IMR-90 (cell line): Measurements from ENCODE around the gene WWC2. TPM values are rescaled to one million over a fixed set of nuclear protein-coding genes. Genes with fewer than 3 reads are reported as not detected.

Experiments
- ATAC-seq: fragments of 200-7000 bp; cut with Tn5 transposase; 2 replicates; pipeline ENCODE4 v1.9.1; 2020; ENCODE audit warnings: low read depth, mild to moderate bottlenecking, moderate library complexity
- BruUV-seq: library from RNA; stranded (reverse); fragments of 400-500 nt; replicated peaks from 2 replicates; lab custom pipeline; 2021; lab: Mats Ljungman, UMichigan
- CTCF ChIA-PET: fragments of 300-600 bp; formaldehyde crosslinking; extraction: SDS; loops from one replicate; lab custom pipeline; 2021; ENCODE audit warnings: antibody characterized with exemption; lab: Yijun Ruan, JAX
- POLR2A ChIA-PET: fragments of 300-600 bp; sonication (Branson Sonifier 250); formaldehyde crosslinking; loops from one replicate; lab custom pipeline; 2022; ENCODE audit warnings: antibody characterized with exemption; ENCODE audit not compliant: unreplicated experiment; lab: Charles Lee
- DNase-seq: peaks from one replicate; pipeline ENCODE4 v3.0.0; 2013
- H2AFZ ChIP-seq: replicated peaks from 2 replicates; pipeline ENCODE3; 2013; ENCODE audit warnings: low read length, mild to moderate bottlenecking; ENCODE audit not compliant: poor library complexity
- H2AK5ac ChIP-seq: 2 replicates; pipeline ENCODE4 v1.6.1; 2013; ENCODE audit warnings: low read depth, low read length, inconsistent platforms
- H2AK9ac ChIP-seq: replicated peaks from 2 replicates; pipeline ENCODE3; 2013; ENCODE audit warnings: mild to moderate bottlenecking, low read depth, low read length, moderate library complexity; ENCODE audit not compliant: poor library complexity
- H2BK120ac ChIP-seq: 2 replicates; pipeline ENCODE4 v1.6.1; 2013; ENCODE audit warnings: low read depth, low read length, inconsistent platforms
- H2BK15ac ChIP-seq: 3 replicates; pipeline ENCODE4 v1.6.1; 2013; ENCODE audit warnings: low read depth, low read length, inconsistent platforms
- H2BK20ac ChIP-seq: 2 replicates; pipeline ENCODE4 v1.6.1; 2013; ENCODE audit warnings: low read depth, mild to moderate bottlenecking, inconsistent platforms, low read length, moderate library complexity
- H2BK5ac ChIP-seq: 2 replicates; pipeline ENCODE4 v1.6.1; 2013; ENCODE audit warnings: mild to moderate bottlenecking, low read depth, low read length, inconsistent platforms; ENCODE audit not compliant: poor library complexity, severe bottlenecking
- H3K14ac ChIP-seq: replicated peaks from 2 replicates; pipeline ENCODE4 v1.6.1; 2013; ENCODE audit warnings: low read depth, low read length, inconsistent platforms
- H3K18ac ChIP-seq: 2 replicates; pipeline ENCODE4 v1.6.1; 2013; ENCODE audit warnings: low read depth, low read length, control low read depth
- H3K23ac ChIP-seq: 2 replicates; pipeline ENCODE4 v1.6.1; 2013; ENCODE audit warnings: low read depth, low read length, inconsistent platforms
- H3K27ac ChIP-seq: 2 replicates; pipeline ENCODE4 v1.5.1; 2013; ENCODE audit warnings: mild to moderate bottlenecking, control low read depth, low read length; ENCODE audit not compliant: insufficient read depth
- H3K27me3 ChIP-seq: 2 replicates; pipeline ENCODE4 v1.6.1; 2013; ENCODE audit warnings: low read length; ENCODE audit not compliant: control insufficient read depth, insufficient read depth
- H3K36me3 ChIP-seq: 2 replicates; pipeline ENCODE4 v1.6.1; 2013; ENCODE audit warnings: low read length, mixed read lengths; ENCODE audit not compliant: control insufficient read depth, insufficient read depth
- H3K4ac ChIP-seq: 2 replicates; pipeline ENCODE4 v1.6.1; 2013; ENCODE audit warnings: low read depth, low read length, inconsistent platforms
- H3K4me1 ChIP-seq: 2 replicates; pipeline ENCODE4 v1.6.1; 2013; ENCODE audit warnings: low read length, mixed read lengths; ENCODE audit not compliant: control insufficient read depth, insufficient read depth
- H3K4me2 ChIP-seq: 2 replicates; pipeline ENCODE4 v1.6.1; 2013; ENCODE audit warnings: low read depth, mild to moderate bottlenecking, control low read depth, low read length, moderate library complexity
- H3K4me3 ChIP-seq: 2 replicates; pipeline ENCODE4 v1.5.1; 2013; ENCODE audit warnings: low read depth, mild to moderate bottlenecking, control low read depth, low read length, moderate library complexity; ENCODE audit not compliant: insufficient read depth
- H3K56ac ChIP-seq: 2 replicates; pipeline ENCODE4 v1.6.1; 2013; ENCODE audit warnings: low read length, inconsistent platforms; ENCODE audit not compliant: insufficient read depth; ENCODE audit errors: extremely low read depth
- H3K79me1 ChIP-seq, 2 experiments: 2 replicates each; pipeline ENCODE4 v1.6.1; 2013; ENCODE audit warnings: low read length in 2 of 2, inconsistent platforms in 1 of 2, low read depth in 1 of 2
- H3K9ac ChIP-seq: 2 replicates; pipeline ENCODE4 v1.6.1; 2013; ENCODE audit warnings: low read depth, low read length, control low read depth
- H3K9me1 ChIP-seq: 2 replicates; pipeline ENCODE4 v1.6.1; 2013; ENCODE audit warnings: low read length, inconsistent platforms; ENCODE audit not compliant: insufficient read depth
- H3K9me3 ChIP-seq: 2 replicates; pipeline ENCODE4 v1.6.1; 2013; ENCODE audit warnings: low read length; ENCODE audit not compliant: control insufficient read depth, insufficient read depth
- H4K20me1 ChIP-seq: 2 replicates; pipeline ENCODE4 v1.6.1; 2013; ENCODE audit warnings: low read length, inconsistent platforms; ENCODE audit not compliant: insufficient read depth
- H4K5ac ChIP-seq: 2 replicates; pipeline ENCODE4 v1.6.1; 2013; ENCODE audit warnings: mild to moderate bottlenecking, low read depth, low read length, control low read depth
- H4K8ac ChIP-seq, 2 experiments: 2 replicates each; pipeline ENCODE4 v1.6.1; 2013; ENCODE audit warnings: low read depth in 2 of 2, low read length in 2 of 2, control low read depth in 1 of 2, inconsistent platforms in 1 of 2
- H4K91ac ChIP-seq: 2 replicates; pipeline ENCODE4 v1.6.1; 2013; ENCODE audit warnings: low read depth, low read length, inconsistent platforms; ENCODE audit not compliant: insufficient read depth
- BHLHE40 ChIP-seq: fragments of 150-350 bp; IDR thresholded peaks from 2 replicates; pipeline ENCODE4 v1.6.1; 2016; ENCODE audit warnings: mild to moderate bottlenecking, low read depth, low read length
- CHD1 ChIP-seq: IDR thresholded peaks from 2 replicates; pipeline ENCODE4 v1.6.1; 2012; ENCODE audit warnings: low read depth, low read length, improper control_type of control experiment
- FOS ChIP-seq: fragments of 150-350 bp; IDR thresholded peaks from 2 replicates; pipeline ENCODE4 v1.6.1; 2016; ENCODE audit warnings: low read depth, low read length
- MAFK ChIP-seq: IDR thresholded peaks from 2 replicates; pipeline ENCODE4 v1.6.1; 2012; ENCODE audit warnings: low read depth, low read length, improper control_type of control experiment
- MAZ ChIP-seq: IDR thresholded peaks from 2 replicates; pipeline ENCODE4 v1.6.1; 2012; ENCODE audit warnings: low read depth, mild to moderate bottlenecking, low read length, improper control_type of control experiment, moderate library complexity, borderline replicate concordance
- MXI1 ChIP-seq: IDR thresholded peaks from 2 replicates; pipeline ENCODE4 v1.6.1; 2012; ENCODE audit warnings: low read depth, mild to moderate bottlenecking, low read length, moderate library complexity, borderline replicate concordance
- POLR2A ChIP-seq: IDR thresholded peaks from 2 replicates; pipeline ENCODE4 v1.6.1; 2012; ENCODE audit warnings: mild to moderate bottlenecking, low read depth, low read length
- RCOR1 ChIP-seq: IDR thresholded peaks from 2 replicates; pipeline ENCODE4 v1.6.1; 2012; ENCODE audit warnings: mild to moderate bottlenecking, low read length, improper control_type of control experiment; ENCODE audit not compliant: insufficient replicate concordance
- RFX5 ChIP-seq: IDR thresholded peaks from 2 replicates; pipeline ENCODE4 v1.8.0; 2012; ENCODE audit warnings: low read depth, mild to moderate bottlenecking, low read length, moderate library complexity
- SMC3 ChIP-seq: fragments of 150-350 bp; IDR thresholded peaks from 2 replicates; pipeline ENCODE4 v1.6.1; 2016; ENCODE audit warnings: low read depth, mild to moderate bottlenecking, antibody characterized with exemption, low read length, moderate library complexity
- WGBS, 2 experiments: methylation state at CpG; one replicate each; pipeline versions ENCODE4 v1.1.5 to v1.1.7; 2013; ENCODE audit warnings: missing lambda C conversion rate in 2 of 2; ENCODE audit not compliant: insufficient read length in 1 of 2; ENCODE audit errors: extremely low coverage in 2 of 2; 5-methylcytosine and 5-hydroxymethylcytosine counted together
- dilution Hi-C: fragments of 300-500 bp; cut with HindIII; formaldehyde crosslinking; loops from one replicate; pipeline ENCODE4 v1.14.3; 2018; ENCODE audit warnings: low sequenced_read_pairs; ENCODE audit not compliant: unreplicated experiment
- in situ Hi-C: fragments of 300-500 bp; cut with MboI; formaldehyde crosslinking; loops from 3 replicates; pipeline ENCODE4 v1.14.3; 2019; ENCODE audit warnings: low sequenced_read_pairs, inconsistent platforms, mixed read lengths
- intact Hi-C: fragments of 100-400 bp; cut with micrococcal nuclease; formaldehyde crosslinking; loops from 2 replicates; pipeline ENCODE4 v1.10.0; 2022
- polyA plus RNA-seq, 3 experiments: library from polyadenylated mRNA; depleted of rRNA; stranded (reverse); fragments of >200 nt; gene quantifications; 2 replicates each; pipeline ENCODE4 v1.2.3, GENCODE V29; 2012; ENCODE audit warnings: low replicate concordance in 1 of 3
- total RNA-seq: library from RNA; depleted of rRNA; stranded (reverse); fragments of >200 nt; gene quantifications from 2 replicates; pipeline ENCODE4 v1.2.3, GENCODE V29; 2012
- TF ChIP-seq, protein P1 (sequence below): fragments of 150-350 bp; IDR thresholded peaks from 2 replicates; pipeline ENCODE4 v1.6.1; 2016; ENCODE audit warnings: low read depth, mild to moderate bottlenecking, low read length, moderate library complexity, borderline replicate concordance
- TF ChIP-seq, protein P2 (sequence below): conservative IDR thresholded peaks from 2 replicates; pipeline ENCODE4 v1.5.1; 2012; ENCODE audit warnings: mild to moderate bottlenecking, low read depth, low read length, improper control_type of control experiment
- TF ChIP-seq, protein P3 (sequence below): fragments of 150-350 bp; IDR thresholded peaks from 2 replicates; pipeline ENCODE4 v1.6.1; 2017; ENCODE audit warnings: mild to moderate bottlenecking, antibody characterized with exemption, low read length, low read depth

Gene WWC2
- total and polyA plus RNA-seq, 2 of the 4 experiments (the other 2 are of a cell fraction): 26.6 to 27.4 TPM

DNA sequence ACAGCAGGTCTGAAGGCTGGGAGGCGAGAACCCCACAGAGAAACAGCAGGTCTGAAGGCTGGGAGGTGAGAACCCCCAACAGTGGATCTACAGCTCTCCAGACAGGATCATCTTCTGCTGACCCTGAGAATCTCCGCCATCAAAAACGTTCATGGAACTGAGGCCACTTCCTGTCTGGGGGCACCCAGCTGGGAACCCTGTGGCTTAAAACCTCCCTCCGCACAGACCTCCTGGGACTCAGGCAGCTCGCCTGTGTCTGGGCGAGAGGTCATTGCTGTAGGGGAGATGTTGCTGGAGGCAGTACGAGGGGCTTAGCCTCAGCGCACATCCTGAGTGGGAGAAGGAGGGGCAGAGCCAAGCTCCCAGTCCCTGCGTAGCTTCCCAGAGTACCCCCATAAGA lies 238.3 kb downstream of the WWC2 start:
- Histone ChIP-seq H3K79me1 (no peaks in the 10 kb centered on the region), H2AK5ac (peak overlapping the region; percentile 56), H3K14ac (no peak overlapping the region), H4K20me1 (no peaks in the 10 kb centered on the region), H3K36me3 (no peaks in the 10 kb centered on the region), H4K8ac (no peak overlapping the region), H2BK120ac (peak overlapping the region; percentile 52; the same call in 1 of the 2 replicates), H3K9ac (no peak overlapping the region), H3K27me3 (no peaks in the 10 kb centered on the region), H3K18ac (no peak overlapping the region), H3K23ac (no peak overlapping the region), H3K4me3 (no peak overlapping the region), H2AFZ (no peak overlapping the region), H2BK5ac (no peak overlapping the region), H4K5ac (no peak overlapping the region), H3K9me1 (peaks cover 7% of the 10 kb centered on the region), H4K91ac (peak overlapping the region; percentile 4; the same call in 1 of the 2 replicates), H2BK20ac (peak overlapping the region; percentile 14; the same call in 1 of the 2 replicates), H3K4ac (peak overlapping the region; percentile 35), H3K56ac (no peak overlapping the region), H3K9me3 (no peaks in the 10 kb centered on the region), H3K4me1 (peaks cover 6% of the 10 kb centered on the region), H2AK9ac (peak overlapping the region; percentile 45), H3K4me2 (no peak overlapping the region), H3K27ac (no peak overlapping the region), H2BK15ac (no peak overlapping the region)
- in situ Hi-C loops (no loop called here), dilution Hi-C loops (no loop called here), intact Hi-C loops (no loop called here)
- 75% methylated on average over 2 of the region's 9 CpGs; no CpG with 5 or more reads in 1 of the 2 experiments for WGBS, 2 experiments
- DNase-seq: no peak
- no TSS peak for BruUV-seq
- TF ChIP-seq MXI1 (no peak), MAZ (no peak), RCOR1 (no peak), CHD1 (no peak), MAFK (no peak), POLR2A (no peak), BHLHE40 (no peak), FOS (no peak), SMC3 (no peak), RFX5 (no peak)
- TF ChIP-seq, protein P1, sequence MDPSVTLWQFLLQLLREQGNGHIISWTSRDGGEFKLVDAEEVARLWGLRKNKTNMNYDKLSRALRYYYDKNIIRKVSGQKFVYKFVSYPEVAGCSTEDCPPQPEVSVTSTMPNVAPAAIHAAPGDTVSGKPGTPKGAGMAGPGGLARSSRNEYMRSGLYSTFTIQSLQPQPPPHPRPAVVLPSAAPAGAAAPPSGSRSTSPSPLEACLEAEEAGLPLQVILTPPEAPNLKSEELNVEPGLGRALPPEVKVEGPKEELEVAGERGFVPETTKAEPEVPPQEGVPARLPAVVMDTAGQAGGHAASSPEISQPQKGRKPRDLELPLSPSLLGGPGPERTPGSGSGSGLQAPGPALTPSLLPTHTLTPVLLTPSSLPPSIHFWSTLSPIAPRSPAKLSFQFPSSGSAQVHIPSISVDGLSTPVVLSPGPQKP: no peak
- TF ChIP-seq, protein P2, sequence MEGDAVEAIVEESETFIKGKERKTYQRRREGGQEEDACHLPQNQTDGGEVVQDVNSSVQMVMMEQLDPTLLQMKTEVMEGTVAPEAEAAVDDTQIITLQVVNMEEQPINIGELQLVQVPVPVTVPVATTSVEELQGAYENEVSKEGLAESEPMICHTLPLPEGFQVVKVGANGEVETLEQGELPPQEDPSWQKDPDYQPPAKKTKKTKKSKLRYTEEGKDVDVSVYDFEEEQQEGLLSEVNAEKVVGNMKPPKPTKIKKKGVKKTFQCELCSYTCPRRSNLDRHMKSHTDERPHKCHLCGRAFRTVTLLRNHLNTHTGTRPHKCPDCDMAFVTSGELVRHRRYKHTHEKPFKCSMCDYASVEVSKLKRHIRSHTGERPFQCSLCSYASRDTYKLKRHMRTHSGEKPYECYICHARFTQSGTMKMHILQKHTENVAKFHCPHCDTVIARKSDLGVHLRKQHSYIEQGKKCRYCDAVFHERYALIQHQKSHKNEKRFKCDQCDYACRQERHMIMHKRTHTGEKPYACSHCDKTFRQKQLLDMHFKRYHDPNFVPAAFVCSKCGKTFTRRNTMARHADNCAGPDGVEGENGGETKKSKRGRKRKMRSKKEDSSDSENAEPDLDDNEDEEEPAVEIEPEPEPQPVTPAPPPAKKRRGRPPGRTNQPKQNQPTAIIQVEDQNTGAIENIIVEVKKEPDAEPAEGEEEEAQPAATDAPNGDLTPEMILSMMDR: no peak
- TF ChIP-seq, protein P3, sequence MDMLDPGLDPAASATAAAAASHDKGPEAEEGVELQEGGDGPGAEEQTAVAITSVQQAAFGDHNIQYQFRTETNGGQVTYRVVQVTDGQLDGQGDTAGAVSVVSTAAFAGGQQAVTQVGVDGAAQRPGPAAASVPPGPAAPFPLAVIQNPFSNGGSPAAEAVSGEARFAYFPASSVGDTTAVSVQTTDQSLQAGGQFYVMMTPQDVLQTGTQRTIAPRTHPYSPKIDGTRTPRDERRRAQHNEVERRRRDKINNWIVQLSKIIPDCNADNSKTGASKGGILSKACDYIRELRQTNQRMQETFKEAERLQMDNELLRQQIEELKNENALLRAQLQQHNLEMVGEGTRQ: no peak
- ATAC-seq: no peak
- CTCF ChIA-PET: no interaction called here
- POLR2A ChIA-PET: no interaction called here
